GM12878 (cell line): ENCODE data around the gene TMEM196. TPM values are rescaled to one million over a fixed set of nuclear protein-coding genes. Genes with fewer than 3 reads are reported as not detected.

ENCODE experiments used
- ASH2L ChIP-seq: fragments of 300-600, 200-600 bp; sonication (generic); IDR thresholded peaks from 2 replicates; pipeline ENCODE4 v1.6.1; 2017; ENCODE audit warnings: low read depth, mild to moderate bottlenecking, borderline replicate concordance
- ATF7 ChIP-seq: fragments of 450-650 bp; IDR thresholded peaks from 2 replicates; pipeline ENCODE4 v1.6.1; 2016; ENCODE audit warnings: low read depth, mild to moderate bottlenecking
- BCL11A ChIP-seq: IDR thresholded peaks from 2 replicates; pipeline ENCODE4 v1.6.1; 2011; ENCODE audit warnings: low read depth, low read length
- BCLAF1 ChIP-seq: fragments of 450-650 bp; IDR thresholded peaks from 2 replicates; pipeline ENCODE4 v1.6.1; 2017; ENCODE audit warnings: antibody characterized with exemption, mild to moderate bottlenecking, moderate library complexity
- BHLHE40 ChIP-seq, 2 experiments: fragments of 450-650 bp in 1 of 2; IDR thresholded peaks; 2 replicates each; pipeline ENCODE4 v1.6.1; 2011 to 2017; ENCODE audit warnings: low read depth in 2 of 2, borderline replicate concordance in 1 of 2, improper control_type of control experiment in 1 of 2, low read length in 1 of 2, mild to moderate bottlenecking in 1 of 2
- CHD4 ChIP-seq: fragments of 200-600 bp; sonication (generic); IDR thresholded peaks from 2 replicates; pipeline ENCODE4 v1.6.1; 2016; ENCODE audit warnings: mild to moderate bottlenecking
- DPF2 ChIP-seq: fragments of 450-650 bp; IDR thresholded peaks from 2 replicates; pipeline ENCODE4 v1.6.1; 2017; ENCODE audit warnings: mild to moderate bottlenecking
- HSF1 ChIP-seq: fragments of 150-350 bp; IDR thresholded peaks from 2 replicates; pipeline ENCODE4 v1.6.1; 2014; ENCODE audit warnings: mild to moderate bottlenecking, low read depth, low read length
- JUNB ChIP-seq: IDR thresholded peaks from 2 replicates; pipeline ENCODE4 v1.6.1; 2016; ENCODE audit warnings: antibody characterized with exemption, mild to moderate bottlenecking
- PML ChIP-seq: IDR thresholded peaks from 2 replicates; pipeline ENCODE4 v1.6.1; 2012; ENCODE audit warnings: low read length, inconsistent platforms
- RB1 ChIP-seq: fragments of 450-650 bp; formaldehyde crosslinking; IDR thresholded peaks from 2 replicates; pipeline ENCODE4 v1.6.1; 2017; ENCODE audit warnings: mild to moderate bottlenecking, borderline replicate concordance
- RBBP5 ChIP-seq: fragments of 200-600 bp; sonication (generic); conservative IDR thresholded peaks from 2 replicates; pipeline ENCODE4 v1.6.1; 2016
- RFX5 ChIP-seq: IDR thresholded peaks from 2 replicates; pipeline ENCODE4 v1.6.1; 2011; ENCODE audit warnings: low read depth, low read length, improper control_type of control experiment
- TCF12 ChIP-seq: IDR thresholded peaks from 2 replicates; pipeline ENCODE4 v1.6.1; 2011; ENCODE audit warnings: low read depth, mild to moderate bottlenecking, low read length
- ZNF274 ChIP-seq: IDR thresholded peaks from one replicate; pipeline ENCODE4 v1.8.0; 2011; ENCODE audit not compliant: insufficient read length, insufficient read depth
- polyA plus RNA-seq, 11 experiments: library from polyadenylated mRNA; depleted of rRNA in 4 of 11; unstranded in 6 of 11; stranded (reverse) in 5 of 11; fragments of >200 nt; fragmentation: Nextera tagmentation in 4 of 11; fragmentation: Illumina TruSeq in 1 of 11; extraction: Ambion mirVana in 4 of 11; extraction: Trizol in 1 of 11; gene quantifications; 1 replicate in 1 of 11; 2 replicates in 10 of 11; pipeline versions ENCODE4 v1.2.1 to v1.2.3, GENCODE V29; 2011 to 2016; ENCODE audit warnings: inconsistent platforms in 2 of 11, missing spikeins in 2 of 11, low read depth in 1 of 11
- total RNA-seq, 4 experiments: library from RNA; depleted of rRNA in 3 of 4; stranded (reverse); fragments of >200 nt in 3 of 4; fragmentation: Illumina TruSeq in 1 of 4; extraction: Trizol in 1 of 4; gene quantifications; 2 replicates each; pipeline versions ENCODE4 v1.2.1 to v1.2.3, GENCODE V29; 2013 to 2021

The TMEM196 gene
- total and polyA plus RNA-seq, 10 of the 15 experiments (the other 5 are each of a cell fraction or from before 2014, with no cell fraction given), result 0.04 TPM; not detected in 9

GRCh38 chr7:19814776-19815175, 41.4 kb upstream of the TMEM196 start (continued):
- TF ChIP-seq BCLAF1 (no peak), HSF1 (no peak), BHLHE40 (IDR thresholded peaks at IDR 0.05; ENCODE audit: borderline replicate concordance in 1 of 2, low read depth in 2 of 2, low read length in 1 of 2) (no peak), PML (no peak), RB1 (no peak), RBBP5 (no peak), DPF2 (no peak), TCF12 (no peak), ASH2L (no peak), BCL11A (no peak), CHD4 (no peak), ATF7 (no peak), RFX5 (no peak), JUNB (no peak), ZNF274 (no peak)
